ENCODE measurements around the gene FGF12.

GRCh38 chr3:192365571-192365970, 361.8 kb downstream of the FGF12 start:
- TF ChIP-seq HMGXB4 (CRISPR knock-in tag; IDR thresholded peaks at IDR 0.05; ENCODE audit: borderline replicate concordance) (no peak), EP300 (IDR thresholded peaks at IDR 0.05) (no peak), USF2 (IDR thresholded peaks at IDR 0.05) (no peak), POLR2A (IDR thresholded peaks at IDR 0.05; ENCODE audit: low read length) (no peak), CEBPB (IDR thresholded peaks at IDR 0.05) (no peak), HDAC2 (IDR thresholded peaks at IDR 0.05) (no peak), MAZ (IDR thresholded peaks at IDR 0.05; ENCODE audit: borderline replicate concordance, low read depth, low read length) (no peak), CHD2 (IDR thresholded peaks at IDR 0.05; ENCODE audit: low read length, partially characterized antibody) (no peak), KDM1A (IDR thresholded peaks at IDR 0.05; ENCODE audit: low read depth) (no peak)
- TF ChIP-seq, protein P1, sequence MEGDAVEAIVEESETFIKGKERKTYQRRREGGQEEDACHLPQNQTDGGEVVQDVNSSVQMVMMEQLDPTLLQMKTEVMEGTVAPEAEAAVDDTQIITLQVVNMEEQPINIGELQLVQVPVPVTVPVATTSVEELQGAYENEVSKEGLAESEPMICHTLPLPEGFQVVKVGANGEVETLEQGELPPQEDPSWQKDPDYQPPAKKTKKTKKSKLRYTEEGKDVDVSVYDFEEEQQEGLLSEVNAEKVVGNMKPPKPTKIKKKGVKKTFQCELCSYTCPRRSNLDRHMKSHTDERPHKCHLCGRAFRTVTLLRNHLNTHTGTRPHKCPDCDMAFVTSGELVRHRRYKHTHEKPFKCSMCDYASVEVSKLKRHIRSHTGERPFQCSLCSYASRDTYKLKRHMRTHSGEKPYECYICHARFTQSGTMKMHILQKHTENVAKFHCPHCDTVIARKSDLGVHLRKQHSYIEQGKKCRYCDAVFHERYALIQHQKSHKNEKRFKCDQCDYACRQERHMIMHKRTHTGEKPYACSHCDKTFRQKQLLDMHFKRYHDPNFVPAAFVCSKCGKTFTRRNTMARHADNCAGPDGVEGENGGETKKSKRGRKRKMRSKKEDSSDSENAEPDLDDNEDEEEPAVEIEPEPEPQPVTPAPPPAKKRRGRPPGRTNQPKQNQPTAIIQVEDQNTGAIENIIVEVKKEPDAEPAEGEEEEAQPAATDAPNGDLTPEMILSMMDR (IDR thresholded peaks at IDR 0.05), result no peak
- TF ChIP-seq, protein P2, sequence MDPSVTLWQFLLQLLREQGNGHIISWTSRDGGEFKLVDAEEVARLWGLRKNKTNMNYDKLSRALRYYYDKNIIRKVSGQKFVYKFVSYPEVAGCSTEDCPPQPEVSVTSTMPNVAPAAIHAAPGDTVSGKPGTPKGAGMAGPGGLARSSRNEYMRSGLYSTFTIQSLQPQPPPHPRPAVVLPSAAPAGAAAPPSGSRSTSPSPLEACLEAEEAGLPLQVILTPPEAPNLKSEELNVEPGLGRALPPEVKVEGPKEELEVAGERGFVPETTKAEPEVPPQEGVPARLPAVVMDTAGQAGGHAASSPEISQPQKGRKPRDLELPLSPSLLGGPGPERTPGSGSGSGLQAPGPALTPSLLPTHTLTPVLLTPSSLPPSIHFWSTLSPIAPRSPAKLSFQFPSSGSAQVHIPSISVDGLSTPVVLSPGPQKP (IDR thresholded peaks at IDR 0.05; ENCODE audit: low read depth, low read length), result no peak
- TF ChIP-seq, protein P3, sequence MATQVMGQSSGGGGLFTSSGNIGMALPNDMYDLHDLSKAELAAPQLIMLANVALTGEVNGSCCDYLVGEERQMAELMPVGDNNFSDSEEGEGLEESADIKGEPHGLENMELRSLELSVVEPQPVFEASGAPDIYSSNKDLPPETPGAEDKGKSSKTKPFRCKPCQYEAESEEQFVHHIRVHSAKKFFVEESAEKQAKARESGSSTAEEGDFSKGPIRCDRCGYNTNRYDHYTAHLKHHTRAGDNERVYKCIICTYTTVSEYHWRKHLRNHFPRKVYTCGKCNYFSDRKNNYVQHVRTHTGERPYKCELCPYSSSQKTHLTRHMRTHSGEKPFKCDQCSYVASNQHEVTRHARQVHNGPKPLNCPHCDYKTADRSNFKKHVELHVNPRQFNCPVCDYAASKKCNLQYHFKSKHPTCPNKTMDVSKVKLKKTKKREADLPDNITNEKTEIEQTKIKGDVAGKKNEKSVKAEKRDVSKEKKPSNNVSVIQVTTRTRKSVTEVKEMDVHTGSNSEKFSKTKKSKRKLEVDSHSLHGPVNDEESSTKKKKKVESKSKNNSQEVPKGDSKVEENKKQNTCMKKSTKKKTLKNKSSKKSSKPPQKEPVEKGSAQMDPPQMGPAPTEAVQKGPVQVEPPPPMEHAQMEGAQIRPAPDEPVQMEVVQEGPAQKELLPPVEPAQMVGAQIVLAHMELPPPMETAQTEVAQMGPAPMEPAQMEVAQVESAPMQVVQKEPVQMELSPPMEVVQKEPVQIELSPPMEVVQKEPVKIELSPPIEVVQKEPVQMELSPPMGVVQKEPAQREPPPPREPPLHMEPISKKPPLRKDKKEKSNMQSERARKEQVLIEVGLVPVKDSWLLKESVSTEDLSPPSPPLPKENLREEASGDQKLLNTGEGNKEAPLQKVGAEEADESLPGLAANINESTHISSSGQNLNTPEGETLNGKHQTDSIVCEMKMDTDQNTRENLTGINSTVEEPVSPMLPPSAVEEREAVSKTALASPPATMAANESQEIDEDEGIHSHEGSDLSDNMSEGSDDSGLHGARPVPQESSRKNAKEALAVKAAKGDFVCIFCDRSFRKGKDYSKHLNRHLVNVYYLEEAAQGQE (IDR thresholded peaks at IDR 0.05), result no peak

Measured in A549 (cell line).